ENCODE data around the gene LRP5. TPM values are rescaled to one million over a fixed set of nuclear protein-coding genes. Genes with fewer than 3 reads are reported as not detected.

LRP5 gene
- total RNA-seq, 2 experiments from 2014 or later: 37.1 to 46.3 TPM

DNA sequence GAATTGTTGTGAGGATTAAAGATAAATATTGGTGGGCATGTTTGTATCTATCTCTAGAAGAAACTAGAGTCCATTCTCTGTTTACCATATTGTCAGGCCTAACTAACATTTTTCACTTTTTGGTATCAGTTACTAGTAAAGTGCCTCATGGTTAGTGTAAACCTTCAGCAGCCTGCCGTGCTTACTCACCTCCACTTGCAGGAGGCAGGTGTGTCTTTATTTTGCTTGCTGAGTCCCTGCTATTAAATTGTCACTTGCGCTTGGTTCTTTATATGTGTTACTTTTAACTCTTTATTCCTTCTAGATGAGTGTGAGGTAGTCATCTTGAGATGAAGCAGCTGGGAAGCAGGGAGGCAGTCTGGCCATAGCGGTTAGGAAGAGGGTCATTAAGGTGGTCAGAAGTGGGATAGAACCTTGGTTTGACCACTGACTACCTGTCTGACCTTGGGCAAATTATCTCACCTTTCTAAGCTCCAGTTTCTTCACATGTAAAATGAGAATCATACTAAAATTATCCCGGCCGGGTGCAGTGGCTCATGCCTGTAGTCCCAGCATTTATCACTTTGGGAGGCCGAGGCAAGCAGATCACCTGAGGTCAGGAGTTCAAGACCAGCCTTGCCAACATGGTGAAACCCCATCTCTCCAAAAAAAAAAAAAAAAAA, 169.3 kb downstream of the LRP5 start:
- ChIA-PET POLR2A (no interaction called here), CTCF (no interaction called here)
- DNase-seq: no peak
- Mint-ChIP-seq H3K4me3 (no peak overlapping the region), H3K27ac (no peak overlapping the region), H3K9me3 (ENCODE audit: insufficient read depth) (peaks cover 3% of the 10 kb centered on the region), H3K4me1 (ENCODE audit: low read depth) (peaks cover 36% of the 10 kb centered on the region), H3K27me3 (ENCODE audit: low read depth) (no peaks in the 10 kb centered on the region), H3K36me3 (ENCODE audit: low read depth) (peaks cover 55% of the 10 kb centered on the region)
- ATAC-seq: no peak

DNA sequence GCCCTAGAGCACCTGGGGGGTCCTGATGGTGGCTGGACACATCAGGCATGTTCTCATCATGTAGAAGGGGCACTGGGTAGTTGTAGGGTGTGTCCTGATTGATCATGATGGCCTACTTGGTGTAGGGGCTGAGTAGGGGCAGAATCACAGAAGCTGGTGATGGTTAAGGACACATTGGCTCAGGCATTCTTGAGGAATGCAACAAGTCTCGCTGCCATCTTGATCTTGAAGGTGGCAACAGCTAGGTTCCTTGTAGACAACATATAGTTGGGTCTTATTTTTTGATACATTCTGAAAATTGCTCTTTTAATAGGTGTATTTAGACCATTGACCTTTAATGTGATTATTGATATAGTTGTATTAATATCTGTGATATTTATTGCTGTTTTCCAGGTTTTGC, 176.2 kb downstream of the LRP5 start:
- no peaks in the 10 kb centered on the region for H3K27me3 Mint-ChIP-seq (ENCODE audit: low read depth)
- peaks cover 42% of the 10 kb centered on the region for H3K4me1 Mint-ChIP-seq (ENCODE audit: low read depth)
- no peak for ATAC-seq
- peaks cover 3% of the 10 kb centered on the region for H3K9me3 Mint-ChIP-seq (ENCODE audit: insufficient read depth)
- POLR2A ChIA-PET: no interaction called here
- no peak overlapping the region for H3K4me3 Mint-ChIP-seq
- H3K27ac Mint-ChIP-seq: no peak overlapping the region
- CTCF ChIA-PET: interaction anchor here (1.3 kb wide), 1 partner anchor 15 kb away, joined by 3 read pairs; no protein-coding TSS in a partner anchor
- no peak for DNase-seq
- peaks cover 38% of the 10 kb centered on the region for H3K36me3 Mint-ChIP-seq (ENCODE audit: low read depth)

DNA sequence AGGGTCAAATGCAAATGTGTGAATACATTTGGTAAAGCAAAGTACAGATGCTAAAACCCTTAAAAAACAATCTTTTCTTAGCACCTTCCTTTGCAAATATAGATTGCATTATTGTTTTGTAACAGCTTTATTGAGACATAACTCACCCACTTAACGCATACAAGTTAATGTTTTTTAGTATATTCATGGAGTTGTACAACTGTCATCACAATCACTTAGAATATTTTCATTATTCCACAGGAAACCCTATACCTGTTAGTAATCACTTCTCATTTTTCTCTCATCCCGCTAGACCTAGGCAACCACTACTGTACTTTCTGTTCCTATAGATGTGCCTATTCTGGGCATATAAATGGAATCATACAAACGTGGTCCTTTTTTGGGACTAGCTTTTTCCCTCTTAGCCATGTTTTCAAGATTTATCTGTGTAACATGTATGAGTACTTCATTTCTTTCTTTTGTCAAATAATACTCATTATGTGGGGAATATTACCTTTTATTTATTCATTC, 182.9 kb downstream of the LRP5 start:
- peaks cover 34% of the 10 kb centered on the region for H3K4me1 Mint-ChIP-seq (ENCODE audit: low read depth)
- CTCF ChIA-PET: interaction anchor here (1.3 kb wide), 1 partner anchor 11 kb away, joined by 3 read pairs; no protein-coding TSS in a partner anchor
- H3K9me3 Mint-ChIP-seq (ENCODE audit: insufficient read depth): no peaks in the 10 kb centered on the region
- DNase-seq (no peak), ATAC-seq (no peak)
- H3K27me3 Mint-ChIP-seq (ENCODE audit: low read depth): no peaks in the 10 kb centered on the region
- no peak overlapping the region for H3K27ac Mint-ChIP-seq
- POLR2A ChIA-PET: no interaction called here
- peaks cover 9% of the 10 kb centered on the region for H3K36me3 Mint-ChIP-seq (ENCODE audit: low read depth)
- H3K4me3 Mint-ChIP-seq: no peak overlapping the region

DNA sequence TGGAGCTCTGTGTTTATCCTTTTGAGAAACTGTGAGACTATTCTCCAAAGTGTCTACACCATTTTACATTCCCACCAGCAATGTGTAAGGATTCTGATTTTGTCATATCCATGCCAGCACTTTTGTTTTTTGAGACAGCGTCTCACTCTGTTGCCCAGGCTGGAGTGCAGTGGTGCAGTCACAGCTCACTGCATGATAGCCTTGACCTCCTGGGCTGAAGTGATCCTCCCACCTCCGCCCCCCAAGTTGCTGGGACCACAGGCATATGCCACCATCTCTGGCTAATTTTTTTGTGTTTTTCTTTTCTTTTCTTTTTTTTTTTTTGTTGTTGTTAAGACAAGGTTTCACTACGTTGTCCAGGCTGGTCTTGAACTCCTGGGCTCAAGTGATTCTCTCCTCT, 183.5 kb downstream of the LRP5 start:
- CTCF ChIA-PET: interaction anchor here (1.3 kb wide), 1 partner anchor 10 kb away, joined by 3 read pairs; no protein-coding TSS in a partner anchor
- Mint-ChIP-seq H3K4me1 (ENCODE audit: low read depth) (peaks cover 32% of the 10 kb centered on the region), H3K27ac (no peak overlapping the region), H3K36me3 (ENCODE audit: low read depth) (peaks cover 7% of the 10 kb centered on the region), H3K9me3 (ENCODE audit: insufficient read depth) (no peaks in the 10 kb centered on the region), H3K4me3 (no peak overlapping the region), H3K27me3 (ENCODE audit: low read depth) (no peaks in the 10 kb centered on the region)
- DNase-seq: no peak
- no peak for ATAC-seq
- POLR2A ChIA-PET: no interaction called here

DNA sequence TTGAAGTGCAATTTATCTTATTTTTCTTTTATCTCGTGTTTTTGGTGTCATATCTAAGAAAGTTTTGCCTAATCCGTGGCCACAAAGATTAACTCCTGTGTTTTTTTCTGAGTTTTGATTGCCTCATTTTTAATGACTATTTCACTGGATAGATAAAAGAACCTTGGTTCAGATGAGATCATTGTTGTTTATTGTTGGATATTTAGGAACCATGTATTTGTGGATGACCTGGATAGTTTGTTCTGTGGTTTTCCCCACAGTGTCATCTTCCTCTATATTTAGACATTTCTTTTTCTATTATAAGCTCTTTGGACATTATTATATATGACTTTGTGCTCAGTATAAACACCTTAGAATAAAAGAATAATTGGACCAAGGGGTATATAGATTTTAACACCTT, 185.4 kb downstream of the LRP5 start:
- CTCF ChIA-PET: no interaction called here
- no peak for DNase-seq
- Mint-ChIP-seq H3K4me1 (ENCODE audit: low read depth) (peaks cover 37% of the 10 kb centered on the region), H3K27ac (no peak overlapping the region), H3K36me3 (ENCODE audit: low read depth) (peaks cover 4% of the 10 kb centered on the region), H3K27me3 (ENCODE audit: low read depth) (no peaks in the 10 kb centered on the region), H3K9me3 (ENCODE audit: insufficient read depth) (no peaks in the 10 kb centered on the region), H3K4me3 (no peak overlapping the region)
- ATAC-seq: no peak
- POLR2A ChIA-PET: no interaction called here

DNA sequence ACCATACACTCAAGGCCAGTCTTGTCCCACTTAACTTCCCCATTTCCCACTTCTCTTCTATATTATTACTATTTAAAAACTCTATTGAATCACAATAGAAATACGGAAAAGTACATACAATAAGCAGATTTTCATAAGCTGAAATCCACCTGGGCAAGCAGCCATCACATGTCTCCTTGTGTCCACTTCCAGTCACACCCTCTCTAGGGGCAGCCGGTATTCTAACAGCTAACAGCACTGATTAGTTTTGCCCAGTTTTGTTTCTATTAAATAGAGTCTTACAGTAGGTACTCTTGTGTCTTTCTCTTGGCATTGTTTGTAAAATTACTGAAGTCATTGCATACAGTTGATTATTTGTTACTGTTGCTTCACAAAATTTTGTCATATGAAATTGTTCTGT, 185.9 kb downstream of the LRP5 start:
- ATAC-seq (no peak), DNase-seq (no peak)
- H3K4me1 Mint-ChIP-seq (ENCODE audit: low read depth): peaks cover 37% of the 10 kb centered on the region
- no peaks in the 10 kb centered on the region for H3K27me3 Mint-ChIP-seq (ENCODE audit: low read depth)
- H3K27ac Mint-ChIP-seq: no peak overlapping the region
- ChIA-PET CTCF (no interaction called here), POLR2A (no interaction called here)
- H3K4me3 Mint-ChIP-seq: no peak overlapping the region
- peaks cover 4% of the 10 kb centered on the region for H3K36me3 Mint-ChIP-seq (ENCODE audit: low read depth)
- no peaks in the 10 kb centered on the region for H3K9me3 Mint-ChIP-seq (ENCODE audit: insufficient read depth)

Other genes starting within 250 kb of the LRP5 start
- gene CHKA, start 191.2 kb upstream of the LRP5 start, total RNA-seq: 10 to 100 TPM; 14.4 to 14.5 TPM
- gene KMT5B, start 99.3 kb upstream of the LRP5 start, total RNA-seq: 10 to 100 TPM; 18.7 to 21.9 TPM
- gene C11orf24, start 40.6 kb upstream of the LRP5 start, total RNA-seq: 10 to 100 TPM; 29.2 to 30.0 TPM
- gene PPP6R3, start 148.2 kb downstream of the LRP5 start, total RNA-seq: 100 to 1,000 TPM; 114 to 120 TPM